ENCODE data around the gene SLC1A7. TPM values are rescaled to one million over a fixed set of nuclear protein-coding genes. Genes with fewer than 3 reads are reported as not detected.
A peak's percentile ranks its signal among the peaks of the same experiment; 100 is the strongest.

Gene SLC1A7
- total RNA-seq, 1 donor from 2014 or later = not detected

DNA sequence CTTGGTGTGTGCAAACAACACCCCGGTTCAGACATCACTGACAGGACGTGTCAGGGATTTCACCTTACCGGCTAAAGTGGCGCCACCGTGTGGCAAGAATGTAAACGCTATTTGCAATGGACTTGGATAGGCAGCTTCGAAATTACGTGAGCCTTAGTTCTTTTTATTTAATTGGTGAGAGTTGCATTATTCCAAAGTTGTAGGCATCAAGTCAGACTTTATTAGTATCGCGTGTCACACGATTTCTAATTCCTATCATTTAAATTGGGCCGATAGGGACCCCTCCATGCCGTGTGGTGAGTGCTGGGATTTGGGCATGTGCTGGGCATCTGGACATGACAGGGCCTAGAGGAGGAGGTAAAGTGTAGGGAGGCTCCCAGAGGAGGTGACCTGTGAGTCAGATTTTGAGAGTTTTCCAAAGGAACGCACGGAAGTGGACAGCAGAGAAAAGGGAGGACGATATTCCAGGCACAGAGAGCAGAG is 39.7 kb upstream of the SLC1A7 start:
- Histone ChIP-seq H3K27ac (peak overlapping the region; percentile 70), H3K27me3 (no peaks in the 10 kb centered on the region), H3K4me1 (peaks cover 23% of the 10 kb centered on the region), H3K4me3 (no peak overlapping the region), H3K36me3 (no peaks in the 10 kb centered on the region), H3K9me3 (no peaks in the 10 kb centered on the region)
- no peak for DNase-seq (ENCODE audit: extremely low spot score in 2 of 2)
- intact Hi-C loops (cut with DNase I) = loop anchor here (10.0 kb wide), 1 partner anchor 277 kb away; no protein-coding TSS in a partner anchor
- TF ChIP-seq POLR2A (IDR thresholded peaks at IDR 0.05) (no peak), CTCF (IDR thresholded peaks at IDR 0.05) (peak; percentile 65 to 80 (median 77)), POLR2AphosphoS5 (IDR thresholded peaks at IDR 0.05; ENCODE audit: insufficient read depth in 1 of 2, low read depth in 1 of 2) (peak in 1 of 2 donors; percentile 32)

DNA sequence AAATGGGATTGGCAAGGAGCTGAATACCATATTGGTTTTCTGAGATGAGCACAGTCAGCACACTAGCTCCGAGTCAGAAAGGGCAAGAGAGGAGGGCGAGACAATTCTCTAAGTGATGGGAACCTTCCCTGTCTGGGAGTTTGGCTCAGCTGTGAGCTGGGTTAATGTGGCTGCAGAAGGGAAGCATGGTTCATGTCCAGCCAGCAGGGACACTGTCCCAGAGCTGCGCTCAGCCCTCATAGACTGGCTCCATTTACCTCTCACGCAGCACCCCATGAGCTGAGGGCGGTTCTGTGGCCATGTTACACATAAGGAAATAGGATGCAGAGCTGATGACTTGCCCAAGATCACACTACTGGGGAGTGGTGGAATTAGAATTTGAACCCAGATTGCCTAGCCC is 38.5 kb upstream of the SLC1A7 start:
- no peaks in the 10 kb centered on the region for H3K27me3 ChIP-seq
- H3K36me3 ChIP-seq = no peaks in the 10 kb centered on the region
- peaks cover 23% of the 10 kb centered on the region for H3K4me1 ChIP-seq
- no peak overlapping the region for H3K4me3 ChIP-seq
- H3K27ac ChIP-seq = peak overlapping the region; percentile 70
- intact Hi-C loops (cut with DNase I) = loop anchor here (10.0 kb wide), 1 partner anchor 276 kb away; no protein-coding TSS in a partner anchor
- DNase-seq (ENCODE audit: extremely low spot score in 2 of 2) = no peak
- TF ChIP-seq POLR2AphosphoS5 (IDR thresholded peaks at IDR 0.05; ENCODE audit: insufficient read depth in 1 of 2, low read depth in 1 of 2) = no peak
- no peak for TF ChIP-seq CTCF (IDR thresholded peaks at IDR 0.05)
- no peak for TF ChIP-seq POLR2A (IDR thresholded peaks at IDR 0.05)
- H3K9me3 ChIP-seq = no peaks in the 10 kb centered on the region

DNA sequence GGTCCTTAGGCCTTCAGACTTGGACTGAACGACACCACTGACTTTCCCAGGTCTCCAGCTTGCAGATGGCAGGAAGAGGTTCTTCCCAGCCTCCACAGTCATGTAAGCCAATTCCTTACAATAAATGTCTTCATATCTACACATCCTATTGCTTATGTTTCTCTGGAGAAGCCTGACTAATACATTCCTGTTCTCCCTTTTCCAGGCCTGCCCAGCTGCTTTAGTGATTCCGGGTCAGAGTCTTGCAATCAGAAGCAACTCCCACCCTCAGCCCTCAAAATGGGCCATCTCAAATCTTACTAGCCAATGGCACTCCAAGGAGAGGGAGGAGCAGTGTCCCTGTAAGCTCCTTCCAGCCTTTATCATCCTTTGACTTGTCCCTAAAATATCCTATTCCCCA is 37.8 kb upstream of the SLC1A7 start:
- Histone ChIP-seq H3K27ac (no peak overlapping the region), H3K9me3 (no peaks in the 10 kb centered on the region), H3K4me1 (peaks cover 23% of the 10 kb centered on the region), H3K36me3 (no peaks in the 10 kb centered on the region), H3K27me3 (no peaks in the 10 kb centered on the region), H3K4me3 (no peak overlapping the region)
- TF ChIP-seq CTCF (IDR thresholded peaks at IDR 0.05) = no peak
- TF ChIP-seq POLR2AphosphoS5 (IDR thresholded peaks at IDR 0.05; ENCODE audit: insufficient read depth in 1 of 2, low read depth in 1 of 2) = no peak
- TF ChIP-seq POLR2A (IDR thresholded peaks at IDR 0.05) = no peak
- intact Hi-C loops (cut with DNase I) = loop anchor here (10.0 kb wide), 1 partner anchor 275 kb away; no protein-coding TSS in a partner anchor
- DNase-seq (ENCODE audit: extremely low spot score in 2 of 2) = no peak

- Histone ChIP-seq H3K9me3 (no peaks in the 10 kb centered on the region), H3K4me1 (peaks cover 14% of the 10 kb centered on the region), H3K27me3 (no peaks in the 10 kb centered on the region), H3K36me3 (no peaks in the 10 kb centered on the region), H3K4me3 (no peak overlapping the region), H3K27ac (peak overlapping the region; percentile 76)
- DNase-seq (ENCODE audit: extremely low spot score in 2 of 2) = no peak
- TF ChIP-seq POLR2A (IDR thresholded peaks at IDR 0.05) (no peak), POLR2AphosphoS5 (IDR thresholded peaks at IDR 0.05; ENCODE audit: insufficient read depth in 1 of 2, low read depth in 1 of 2) (peak in 1 of 2 donors; percentile 31)
- intact Hi-C loops (cut with DNase I) = no loop called here
These were observed 34.2 kb upstream of the SLC1A7 start for GRCh38 chr1:53176452-53177208.

GRCh38 chr1:53174971-53175913 is 32.8 kb upstream of the SLC1A7 start:
- no peak for TF ChIP-seq POLR2A (IDR thresholded peaks at IDR 0.05)
- no peak for TF ChIP-seq CTCF (IDR thresholded peaks at IDR 0.05)
- no peak for TF ChIP-seq POLR2AphosphoS5 (IDR thresholded peaks at IDR 0.05; ENCODE audit: insufficient read depth in 1 of 2, low read depth in 1 of 2)
- no peak for DNase-seq (ENCODE audit: extremely low spot score in 2 of 2)
- Histone ChIP-seq H3K36me3 (no peaks in the 10 kb centered on the region), H3K27ac (peak overlapping the region; percentile 76), H3K27me3 (no peaks in the 10 kb centered on the region), H3K4me3 (no peak overlapping the region), H3K9me3 (no peaks in the 10 kb centered on the region), H3K4me1 (peaks cover 11% of the 10 kb centered on the region)
- intact Hi-C loops (cut with DNase I) = no loop called here
